Liver (tissue), 9 donors: ENCODE measurements around the gene ACSS1. TPM values are rescaled to one million over a fixed set of nuclear protein-coding genes. Genes with fewer than 3 reads are reported as not detected.

Source experiments
- DNase-seq: peaks from one replicate; pipeline ENCODE4 v3.0.0-alpha.2; 2017; ENCODE audit warnings: low spot score
- H3K27ac ChIP-seq, 2 donors: one replicate each; pipeline ENCODE4 v1.7.0; 2013; ENCODE audit warnings: inconsistent platforms in 2 of 2, low read length in 2 of 2, control low read depth in 1 of 2, low read depth in 1 of 2, mild to moderate bottlenecking in 1 of 2
- H3K27me3 ChIP-seq, 4 donors: one replicate each; pipeline versions ENCODE4 v1.6.1 to v1.7.0; 2013; ENCODE audit warnings: low read length in 3 of 4, inconsistent platforms in 1 of 4, mild to moderate bottlenecking in 1 of 4, moderate library complexity in 1 of 4; ENCODE audit not compliant: control insufficient read depth in 4 of 4, insufficient read depth in 4 of 4
- H3K36me3 ChIP-seq, 4 donors: one replicate each; pipeline versions ENCODE4 v1.6.1 to v1.7.0; 2013; ENCODE audit warnings: low read length in 3 of 4, mild to moderate bottlenecking in 3 of 4, low read depth in 1 of 4, moderate library complexity in 1 of 4; ENCODE audit not compliant: control insufficient read depth in 4 of 4, insufficient read depth in 3 of 4
- H3K4me1 ChIP-seq, 4 donors: one replicate each; pipeline versions ENCODE4 v1.6.1 to v1.7.0; 2013; ENCODE audit warnings: low read length in 3 of 4, mild to moderate bottlenecking in 3 of 4, moderate library complexity in 1 of 4; ENCODE audit not compliant: control insufficient read depth in 4 of 4, insufficient read depth in 4 of 4
- H3K4me3 ChIP-seq, 3 donors: one replicate each; pipeline versions ENCODE4 v1.6.1 to v1.7.0; 2013; ENCODE audit warnings: low read length in 3 of 3, control low read depth in 1 of 3, low read depth in 1 of 3, mild to moderate bottlenecking in 1 of 3
- H3K9ac ChIP-seq, 2 donors: one replicate each; pipeline ENCODE4 v1.7.0; 2013; ENCODE audit warnings: low read length in 2 of 2, mild to moderate bottlenecking in 2 of 2, moderate library complexity in 2 of 2, control low read depth in 1 of 2, low read depth in 1 of 2
- H3K9me3 ChIP-seq, 4 donors: one replicate each; pipeline versions ENCODE4 v1.6.1 to v1.7.0; 2013; ENCODE audit warnings: low read length in 3 of 4; ENCODE audit not compliant: control insufficient read depth in 4 of 4
- ATF3 ChIP-seq: IDR thresholded peaks from 2 replicates; pipeline ENCODE4 v1.6.1; 2016; ENCODE audit warnings: antibody characterized with exemption
- CTCF ChIP-seq: fragments of 150-350 bp; IDR thresholded peaks from 2 replicates; pipeline ENCODE4 v1.5.1; 2017; ENCODE audit warnings: improper control_type of control experiment, low read depth, low read length; ENCODE audit not compliant: missing input control
- EGR1 ChIP-seq, 2 donors: IDR thresholded peaks; 2 replicates each; pipeline ENCODE4 v1.6.1; 2016 to 2018; ENCODE audit warnings: antibody characterized with exemption in 2 of 2, low read depth in 2 of 2
- FOXA1 ChIP-seq: IDR thresholded peaks from 2 replicates; pipeline ENCODE4 v1.6.1; 2016; ENCODE audit warnings: antibody characterized with exemption
- FOXA2 ChIP-seq: IDR thresholded peaks from 2 replicates; pipeline ENCODE4 v1.6.1; 2016; ENCODE audit warnings: antibody characterized with exemption
- GABPA ChIP-seq, 2 donors: IDR thresholded peaks in 1 of 2; conservative IDR thresholded peaks in 1 of 2; 2 replicates each; pipeline ENCODE4 v1.6.1; 2016; ENCODE audit warnings: antibody characterized with exemption in 2 of 2, mild to moderate bottlenecking in 1 of 2, moderate library complexity in 1 of 2
- HNF4A ChIP-seq, 2 donors: conservative IDR thresholded peaks; 2 replicates each; pipeline ENCODE4 v1.6.1; 2016; ENCODE audit warnings: antibody characterized with exemption in 2 of 2, mild to moderate bottlenecking in 2 of 2
- JUND ChIP-seq, 2 donors: IDR thresholded peaks; 2 replicates each; pipeline ENCODE4 v1.6.1; 2016; ENCODE audit warnings: antibody characterized with exemption in 2 of 2
- NR2F2 ChIP-seq: IDR thresholded peaks from 2 replicates; pipeline ENCODE4 v1.6.1; 2016; ENCODE audit warnings: antibody characterized with exemption
- RAD21 ChIP-seq, 2 donors: IDR thresholded peaks; 2 replicates each; pipeline ENCODE4 v1.6.1; 2016; ENCODE audit warnings: antibody characterized with exemption in 2 of 2, mild to moderate bottlenecking in 2 of 2
- REST ChIP-seq: IDR thresholded peaks from 2 replicates; pipeline ENCODE4 v1.6.1; 2016; ENCODE audit warnings: antibody characterized with exemption, mild to moderate bottlenecking
- RXRA ChIP-seq, 2 donors: IDR thresholded peaks; 2 replicates each; pipeline ENCODE4 v1.6.1; 2017 to 2018; ENCODE audit warnings: antibody characterized with exemption in 2 of 2, mild to moderate bottlenecking in 1 of 2
- SP1 ChIP-seq: IDR thresholded peaks from 2 replicates; pipeline ENCODE4 v1.6.1; 2018; ENCODE audit warnings: antibody characterized with exemption, mild to moderate bottlenecking
- TAF1 ChIP-seq: conservative IDR thresholded peaks from 2 replicates; pipeline ENCODE4 v1.6.1; 2016; ENCODE audit warnings: antibody characterized with exemption, mild to moderate bottlenecking
- YY1 ChIP-seq: IDR thresholded peaks from 2 replicates; pipeline ENCODE4 v1.6.1; 2016; ENCODE audit warnings: antibody characterized with exemption, mild to moderate bottlenecking
- WGBS: extraction: QIAGEN DNeasy Blood & Tissue Kit; methylation state at CpG from one replicate; pipeline ENCODE4 v1.1.7; 2013; 5-methylcytosine and 5-hydroxymethylcytosine counted together
- polyA plus RNA-seq, 2 donors: library from polyadenylated mRNA; stranded (reverse) in 1 of 2; unstranded in 1 of 2; fragments of 200-250 nt in 1 of 2; fragments of >200 nt in 1 of 2; fragmentation: Nextera tagmentation in 1 of 2; extraction: Ambion mirVana in 1 of 2; gene quantifications; one replicate each; pipeline versions ENCODE4 v1.2.1 to v1.2.3, GENCODE V29; 2013 to 2015
- total RNA-seq, 2 donors: library from RNA; depleted of rRNA; stranded (reverse); fragments of >200 nt; gene quantifications; one replicate each; pipeline ENCODE4 v1.2.3, GENCODE V29; 2014
- donor health status: healthy.
- donor health status: healthy.
- donor health status: healthy.
- donor health status: healthy.
- donor health status: healthy.

The ACSS1 gene
- total and polyA plus RNA-seq, 4 donors: 5.3 to 87.5 (median 22.1) TPM

GRCh38 chr20:25061103-25061799 is 3.3 kb upstream of the ACSS1 start:
- Histone ChIP-seq H3K4me3 (no peak overlapping the region), H3K27ac (no peak overlapping the region)
- 58% methylated on average over 7 of the region's 7 CpGs for WGBS

GRCh38 chr20:25059866-25060465 is 2.0 kb upstream of the ACSS1 start:
- Histone ChIP-seq H3K27ac (no peak overlapping the region), H3K9ac (no peak overlapping the region), H3K36me3 (no peaks in the 10 kb centered on the region), H3K4me1 (peaks cover 12 to 39% (median 24%) of the 10 kb centered on the region in 4 donors), H3K9me3 (no peaks in the 10 kb centered on the region), H3K4me3 (no peak overlapping the region), H3K27me3 (no peaks in the 10 kb centered on the region)
- DNase-seq: no peak
- WGBS: 91% methylated on average over 8 of the region's 8 CpGs
- TF ChIP-seq JUND (IDR thresholded peaks at IDR 0.05) (no peak), RAD21 (IDR thresholded peaks at IDR 0.05) (no peak), TAF1 (no peak), HNF4A (conservative IDR thresholded peaks at IDR 0.05) (no peak), RXRA (IDR thresholded peaks at IDR 0.05) (no peak), FOXA1 (no peak), SP1 (no peak), ATF3 (no peak), GABPA (IDR thresholded peaks at IDR 0.05 in 1 of 2, conservative IDR thresholded peaks at IDR 0.05 in 1 of 2) (no peak), EGR1 (IDR thresholded peaks at IDR 0.05; ENCODE audit: low read depth in 2 of 2) (no peak)

More at GRCh38 chr20:25061103-25061799, 3.3 kb upstream of the ACSS1 start:
- no peaks in the 10 kb centered on the region for H3K27me3 ChIP-seq
- no peak overlapping the region for H3K9ac ChIP-seq
- H3K36me3 ChIP-seq: no peaks in the 10 kb centered on the region
- DNase-seq: no peak
- no peaks in the 10 kb centered on the region for H3K9me3 ChIP-seq
- no peak for TF ChIP-seq YY1
- no peak for TF ChIP-seq GABPA (IDR thresholded peaks at IDR 0.05 in 1 of 2, conservative IDR thresholded peaks at IDR 0.05 in 1 of 2)
- peak in 1 of 2 donors; percentile 15 for TF ChIP-seq RAD21 (IDR thresholded peaks at IDR 0.05)
- TF ChIP-seq SP1: peak; percentile 56
- peak; percentile 19 to 36 for TF ChIP-seq HNF4A (conservative IDR thresholded peaks at IDR 0.05)
- peak; percentile 34 for TF ChIP-seq FOXA2
- peak; percentile 40 to 71 for TF ChIP-seq RXRA (IDR thresholded peaks at IDR 0.05)
- peaks cover 8 to 42% (median 25%) of the 10 kb centered on the region in 4 donors for H3K4me1 ChIP-seq

GRCh38 chr20:25058847-25059810 is 1.2 kb upstream of the ACSS1 start:
- Histone ChIP-seq H3K27me3 (no peaks in the 10 kb centered on the region), H3K4me3 (peak overlapping the region in 1 of 3 donors; percentile 71), H3K27ac (peak overlapping the region; percentile 73 to 79), H3K36me3 (no peaks in the 10 kb centered on the region), H3K9me3 (no peaks in the 10 kb centered on the region), H3K4me1 (peaks cover 13 to 44% (median 27%) of the 10 kb centered on the region in 4 donors), H3K9ac (no peak overlapping the region)
- TF ChIP-seq FOXA1 (no peak), TAF1 (no peak), ATF3 (no peak), YY1 (no peak), RAD21 (IDR thresholded peaks at IDR 0.05) (no peak), REST (no peak), NR2F2 (no peak), SP1 (no peak), JUND (IDR thresholded peaks at IDR 0.05) (no peak), CTCF (no peak), FOXA2 (no peak), GABPA (IDR thresholded peaks at IDR 0.05 in 1 of 2, conservative IDR thresholded peaks at IDR 0.05 in 1 of 2) (no peak)
- WGBS: 66% methylated on average over 20 of the region's 20 CpGs
- no peak for DNase-seq
